Natural killer cell (primary cell): ENCODE measurements around the gene CFAP107. TPM values are rescaled to one million over a fixed set of nuclear protein-coding genes. Genes with fewer than 3 reads are reported as not detected.

Source experiments
- ATAC-seq, 3 donors: fragments of 150-1000 bp in 2 of 3; fragments of 200-7000 bp in 1 of 3; cut with Tn5 transposase; 1 replicate in 1 of 3; 2 replicates in 2 of 3; pipeline ENCODE4 v1.10.0; 2021; ENCODE audit warnings: mild to moderate bottlenecking in 2 of 3, moderate library complexity in 2 of 3
- DNase-seq, 2 donors: peaks; one replicate each; pipeline versions ENCODE4 v3.0.0 to v3.0.0-alpha.2; 2013 to 2021; ENCODE audit warnings: mixed read lengths in 1 of 2
- H3K27ac ChIP-seq: one replicate; pipeline ENCODE4 v1.5.1; 2013; ENCODE audit warnings: mild to moderate bottlenecking, low read length
- H3K27me3 ChIP-seq: one replicate; pipeline ENCODE4 v1.6.1; 2013; ENCODE audit warnings: low read length; ENCODE audit not compliant: control insufficient read depth, insufficient read depth
- H3K36me3 ChIP-seq: one replicate; pipeline ENCODE4 v1.6.1; 2013; ENCODE audit warnings: low read length; ENCODE audit not compliant: control insufficient read depth, insufficient read depth
- H3K4me1 ChIP-seq: one replicate; pipeline ENCODE4 v1.6.1; 2013; ENCODE audit warnings: low read length; ENCODE audit not compliant: control insufficient read depth, insufficient read depth
- H3K4me3 ChIP-seq: one replicate; pipeline ENCODE4 v1.5.1; 2013; ENCODE audit warnings: low read length
- H3K9me3 ChIP-seq: one replicate; pipeline ENCODE4 v1.6.1; 2013; ENCODE audit warnings: low read length; ENCODE audit not compliant: control insufficient read depth, insufficient read depth
- H3K27ac Mint-ChIP-seq, 2 donors: one replicate each; pipeline ENCODE4 v1.8.0; 2022; ENCODE audit warnings: mild to moderate bottlenecking in 2 of 2, mixed read lengths in 2 of 2, moderate library complexity in 1 of 2
- H3K27me3 Mint-ChIP-seq, 2 donors: one replicate each; pipeline ENCODE4 v1.8.0; 2022; ENCODE audit warnings: low read depth in 2 of 2, mixed read lengths in 2 of 2
- H3K36me3 Mint-ChIP-seq: one replicate; pipeline ENCODE4 v1.8.0; 2022; ENCODE audit warnings: mixed read lengths
- H3K4me1 Mint-ChIP-seq, 2 donors: one replicate each; pipeline ENCODE4 v1.8.0; 2022; ENCODE audit warnings: mixed read lengths in 2 of 2
- H3K4me3 Mint-ChIP-seq: one replicate; pipeline ENCODE4 v1.8.0; 2022; ENCODE audit warnings: mild to moderate bottlenecking, moderate library complexity, mixed read lengths
- H3K9me3 Mint-ChIP-seq, 2 donors: one replicate each; pipeline ENCODE4 v1.8.0; 2022; ENCODE audit warnings: mixed read lengths in 2 of 2
- CTCF ChIP-seq: fragments of 200-600 bp; IDR thresholded peaks from one replicate; pipeline ENCODE4 v1.8.0; 2022; ENCODE audit warnings: antibody characterized with exemption
- WGBS: methylation state at CpG from one replicate; pipeline ENCODE4 v1.1.7; 2013; ENCODE audit warnings: missing lambda C conversion rate; ENCODE audit not compliant: insufficient coverage; 5-methylcytosine and 5-hydroxymethylcytosine counted together
- intact Hi-C: fragments of 100-400 bp; cut with micrococcal nuclease; formaldehyde crosslinking; loops from one replicate; pipeline ENCODE4 v1.14.2; 2022
- total RNA-seq, 4 donors: library from RNA; stranded (reverse); fragments of 120-200 nt in 1 of 4; gene quantifications; one replicate each; pipeline versions ENCODE4 v1.2.3 to v1.2.4, GENCODE V29; 2013 to 2022

Gene CFAP107
- total RNA-seq, 3 donors from 2014 or later (not counting 1 experiment from before 2014, with no cell fraction given) = not detected

- no peak for TF ChIP-seq CTCF
- DNase-seq (no peak), ATAC-seq (no peak)
- Mint-ChIP-seq H3K4me3 (no peak overlapping the region), H3K9me3 (no peaks in the 10 kb centered on the region), H3K27ac (no peak overlapping the region), H3K36me3 (no peaks in the 10 kb centered on the region), H3K27me3 (peaks cover 18 to 75% of the 10 kb centered on the region in 2 donors), H3K4me1 (no peaks in the 10 kb centered on the region)
- no peaks in the 10 kb centered on the region for H3K27me3 ChIP-seq
- no peak overlapping the region for H3K27ac ChIP-seq
- intact Hi-C loops = no loop called here
- no peak overlapping the region for H3K4me3 ChIP-seq
- no peaks in the 10 kb centered on the region for H3K4me1 ChIP-seq
- H3K36me3 ChIP-seq = no peaks in the 10 kb centered on the region
- no peaks in the 10 kb centered on the region for H3K9me3 ChIP-seq
- whole genome bisulfite sequencing = 85% methylated on average over 2 of the region's 2 CpGs
These were observed 23.0 kb downstream of the CFAP107 start for GRCh38 chr1:12769031-12769430.

- H3K4me3 ChIP-seq = no peak overlapping the region
- DNase-seq = no peak
- WGBS = 65% methylated on average over 7 of the region's 7 CpGs
- no peaks in the 10 kb centered on the region for H3K9me3 ChIP-seq
- intact Hi-C loops = no loop called here
- no peak overlapping the region for H3K27ac ChIP-seq
- no peaks in the 10 kb centered on the region for H3K4me1 ChIP-seq
- no peaks in the 10 kb centered on the region for H3K36me3 ChIP-seq
- no peak for TF ChIP-seq CTCF
- H3K9me3 Mint-ChIP-seq = no peaks in the 10 kb centered on the region
- no peak overlapping the region for H3K4me3 Mint-ChIP-seq
- peaks cover 18 to 77% of the 10 kb centered on the region in 2 donors for H3K27me3 Mint-ChIP-seq
- no peak for ATAC-seq
- H3K36me3 Mint-ChIP-seq = no peaks in the 10 kb centered on the region
- H3K27me3 ChIP-seq = no peaks in the 10 kb centered on the region
- no peaks in the 10 kb centered on the region for H3K4me1 Mint-ChIP-seq
- H3K27ac Mint-ChIP-seq = no peak overlapping the region
These were observed 24.0 kb downstream of the CFAP107 start for GRCh38 chr1:12769976-12770505.

- Mint-ChIP-seq H3K9me3 (no peaks in the 10 kb centered on the region), H3K27ac (no peak overlapping the region), H3K27me3 (peaks cover 18 to 77% of the 10 kb centered on the region in 2 donors), H3K4me3 (no peak overlapping the region), H3K36me3 (no peaks in the 10 kb centered on the region), H3K4me1 (no peaks in the 10 kb centered on the region)
- ATAC-seq = no peak
- Histone ChIP-seq H3K27me3 (no peaks in the 10 kb centered on the region), H3K4me1 (no peaks in the 10 kb centered on the region), H3K9me3 (no peaks in the 10 kb centered on the region), H3K27ac (no peak overlapping the region), H3K4me3 (no peak overlapping the region), H3K36me3 (no peaks in the 10 kb centered on the region)
- intact Hi-C loops = no loop called here
- DNase-seq = no peak
- WGBS = 80% methylated on average over 2 of the region's 2 CpGs
- no peak for TF ChIP-seq CTCF
These were observed 24.6 kb downstream of the CFAP107 start for GRCh38 chr1:12770620-12771019.

- intact Hi-C loops = no loop called here
- TF ChIP-seq CTCF = no peak
- H3K36me3 Mint-ChIP-seq = no peaks in the 10 kb centered on the region
- WGBS = 74% methylated on average over 5 of the region's 5 CpGs
- ATAC-seq (no peak), DNase-seq (no peak)
- H3K27me3 ChIP-seq = no peaks in the 10 kb centered on the region
- peaks cover 18 to 71% of the 10 kb centered on the region in 2 donors for H3K27me3 Mint-ChIP-seq
- H3K27ac Mint-ChIP-seq = no peak overlapping the region
- no peaks in the 10 kb centered on the region for H3K36me3 ChIP-seq
- H3K4me3 Mint-ChIP-seq = no peak overlapping the region
- H3K9me3 Mint-ChIP-seq = no peaks in the 10 kb centered on the region
- no peaks in the 10 kb centered on the region for H3K9me3 ChIP-seq
- H3K4me1 ChIP-seq = no peaks in the 10 kb centered on the region
- H3K4me3 ChIP-seq = no peak overlapping the region
- no peaks in the 10 kb centered on the region for H3K4me1 Mint-ChIP-seq
- H3K27ac ChIP-seq = no peak overlapping the region
These were observed 25.2 kb downstream of the CFAP107 start for GRCh38 chr1:12771186-12771585.
